LNCaP clone FGC (cell line): ENCODE data around the gene FOXP2.
A peak's percentile ranks its signal among the peaks of the same experiment; 100 is the strongest.

Source experiments
- DNase-seq: peaks from one replicate; pipeline ENCODE4 v3.0.0-alpha.2; 2011; ENCODE audit warnings: low read depth
- H3K4me3 ChIP-seq: 2 replicates; pipeline ENCODE4 v1.5.1; 2011; ENCODE audit warnings: mild to moderate bottlenecking, low read depth, low read length, control low read depth
- TF ChIP-seq, protein P1 (sequence below): IDR thresholded peaks from 2 replicates; pipeline ENCODE4 v1.5.1; 2012; ENCODE audit warnings: mild to moderate bottlenecking; ENCODE audit not compliant: control insufficient read depth, insufficient read depth; ENCODE audit errors: extremely low read depth

FOXP2 gene

DNA sequence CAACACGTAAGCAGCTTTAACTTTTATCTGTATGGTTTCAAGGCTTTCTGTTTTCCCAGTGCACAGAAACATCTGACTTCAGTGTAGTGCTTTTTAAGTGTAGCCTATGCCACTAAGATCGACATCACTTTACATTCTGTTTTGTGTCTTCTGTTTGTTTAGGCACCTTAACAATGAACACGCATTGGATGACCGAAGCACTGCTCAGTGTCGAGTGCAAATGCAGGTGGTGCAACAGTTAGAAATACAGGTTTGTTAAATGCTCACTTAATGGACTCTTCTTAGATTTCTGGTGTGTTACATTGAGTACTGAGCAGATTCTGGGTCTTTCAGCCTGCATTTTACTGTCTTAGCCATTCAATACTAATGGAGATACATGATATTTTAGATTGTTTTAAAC, 237.4 kb downstream of the FOXP2 start:
- peak; percentile 17 for DNase-seq
- H3K4me3 ChIP-seq: no peak overlapping the region
- TF ChIP-seq, protein P1, sequence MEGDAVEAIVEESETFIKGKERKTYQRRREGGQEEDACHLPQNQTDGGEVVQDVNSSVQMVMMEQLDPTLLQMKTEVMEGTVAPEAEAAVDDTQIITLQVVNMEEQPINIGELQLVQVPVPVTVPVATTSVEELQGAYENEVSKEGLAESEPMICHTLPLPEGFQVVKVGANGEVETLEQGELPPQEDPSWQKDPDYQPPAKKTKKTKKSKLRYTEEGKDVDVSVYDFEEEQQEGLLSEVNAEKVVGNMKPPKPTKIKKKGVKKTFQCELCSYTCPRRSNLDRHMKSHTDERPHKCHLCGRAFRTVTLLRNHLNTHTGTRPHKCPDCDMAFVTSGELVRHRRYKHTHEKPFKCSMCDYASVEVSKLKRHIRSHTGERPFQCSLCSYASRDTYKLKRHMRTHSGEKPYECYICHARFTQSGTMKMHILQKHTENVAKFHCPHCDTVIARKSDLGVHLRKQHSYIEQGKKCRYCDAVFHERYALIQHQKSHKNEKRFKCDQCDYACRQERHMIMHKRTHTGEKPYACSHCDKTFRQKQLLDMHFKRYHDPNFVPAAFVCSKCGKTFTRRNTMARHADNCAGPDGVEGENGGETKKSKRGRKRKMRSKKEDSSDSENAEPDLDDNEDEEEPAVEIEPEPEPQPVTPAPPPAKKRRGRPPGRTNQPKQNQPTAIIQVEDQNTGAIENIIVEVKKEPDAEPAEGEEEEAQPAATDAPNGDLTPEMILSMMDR: no peak

DNA sequence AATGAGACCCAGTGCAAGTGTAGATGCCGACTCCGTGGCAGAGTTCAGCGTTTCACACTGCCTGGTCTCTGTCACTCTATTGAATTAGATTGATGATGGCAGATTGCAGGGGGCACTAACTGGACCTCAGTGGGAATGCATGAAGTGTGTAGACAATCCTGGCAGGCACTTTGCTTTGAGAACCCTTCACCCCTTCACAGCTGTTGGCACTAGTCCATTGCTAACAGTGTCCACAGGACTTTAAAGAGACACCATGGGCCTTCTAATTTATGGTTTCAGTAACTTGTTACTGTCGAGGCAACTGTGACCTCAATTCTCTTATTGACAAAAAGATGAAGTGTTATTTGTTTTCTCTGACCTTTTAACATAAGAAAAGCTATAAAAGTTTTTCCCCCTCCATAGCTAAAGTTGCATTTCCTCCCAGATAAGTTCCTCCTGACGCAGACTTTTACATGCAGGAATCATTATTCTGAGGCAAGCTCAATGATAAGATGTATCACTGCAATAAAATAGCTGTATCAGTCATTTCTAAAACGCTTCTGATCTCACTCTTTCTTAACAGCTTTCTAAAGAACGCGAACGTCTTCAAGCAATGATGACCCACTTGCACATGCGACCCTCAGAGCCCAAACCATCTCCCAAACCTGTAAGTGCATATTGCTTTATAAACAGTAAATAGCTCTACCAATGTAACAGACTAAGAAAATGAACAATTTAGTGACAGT, 238.9 kb downstream of the FOXP2 start:
- DNase-seq: no peak
- TF ChIP-seq, protein P1: no peak
- H3K4me3 ChIP-seq: no peak overlapping the region

GRCh38 chr7:114656466-114656865, 241.9 kb downstream of the FOXP2 start:
- no peak for DNase-seq
- TF ChIP-seq, protein P1: no peak
- no peak overlapping the region for H3K4me3 ChIP-seq

GRCh38 chr7:114657279-114657678, 242.7 kb downstream of the FOXP2 start:
- H3K4me3 ChIP-seq: no peak overlapping the region

DNA sequence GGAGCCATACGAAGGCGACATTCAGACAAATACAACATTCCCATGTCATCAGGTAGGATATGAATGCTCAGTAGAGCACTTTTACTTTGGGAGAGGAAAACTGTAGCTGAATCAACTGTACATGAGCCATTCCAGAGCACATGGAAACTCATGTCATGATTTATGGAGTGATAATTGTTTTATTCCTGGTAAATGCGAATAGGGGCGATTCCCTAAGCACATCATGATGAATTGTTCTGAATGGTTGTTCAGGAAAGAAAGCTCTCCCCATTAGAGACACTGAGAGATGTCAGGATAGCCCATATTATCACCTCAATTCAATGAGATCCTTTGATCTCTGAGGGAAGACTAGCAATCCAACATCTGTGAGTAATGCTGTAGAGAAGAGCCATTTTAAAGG, 243.6 kb downstream of the FOXP2 start:
- DNase-seq: no peak
- TF ChIP-seq, protein P1: no peak
- no peak overlapping the region for H3K4me3 ChIP-seq

More at GRCh38 chr7:114657279-114657678, 242.7 kb downstream of the FOXP2 start:
- TF ChIP-seq, protein P1: no peak
- DNase-seq: no peak

- TF ChIP-seq, protein P1: no peak
- DNase-seq: no peak
- no peak overlapping the region for H3K4me3 ChIP-seq
Measured at GRCh38 chr7:114659409-114660125, 245.0 kb downstream of the FOXP2 start.

- TF ChIP-seq, protein P1: no peak
- H3K4me3 ChIP-seq: no peak overlapping the region
- DNase-seq: no peak
Measured at GRCh38 chr7:114660126-114660486, 245.5 kb downstream of the FOXP2 start.
